Suprapubic skin (tissue), 3 donors: Measurements from ENCODE around the gene SPTB.

Experiments
- POLR2A ChIP-seq, 2 donors: fragments of 450-650 bp; IDR thresholded peaks; one replicate each; pipeline ENCODE4 v1.6.1; 2017; ENCODE audit warnings: antibody characterized with exemption in 2 of 2, mild to moderate bottlenecking in 2 of 2, moderate library complexity in 2 of 2
- TF ChIP-seq, protein P1 (sequence below), 2 donors: fragments of 200-600 bp in 1 of 2; fragments of 450-650 bp in 1 of 2; sonication (generic) in 1 of 2; IDR thresholded peaks; one replicate each; pipeline ENCODE4 v1.5.1; 2016 to 2019; ENCODE audit warnings: antibody characterized with exemption in 2 of 2, mild to moderate bottlenecking in 1 of 2, moderate library complexity in 1 of 2

DNA sequence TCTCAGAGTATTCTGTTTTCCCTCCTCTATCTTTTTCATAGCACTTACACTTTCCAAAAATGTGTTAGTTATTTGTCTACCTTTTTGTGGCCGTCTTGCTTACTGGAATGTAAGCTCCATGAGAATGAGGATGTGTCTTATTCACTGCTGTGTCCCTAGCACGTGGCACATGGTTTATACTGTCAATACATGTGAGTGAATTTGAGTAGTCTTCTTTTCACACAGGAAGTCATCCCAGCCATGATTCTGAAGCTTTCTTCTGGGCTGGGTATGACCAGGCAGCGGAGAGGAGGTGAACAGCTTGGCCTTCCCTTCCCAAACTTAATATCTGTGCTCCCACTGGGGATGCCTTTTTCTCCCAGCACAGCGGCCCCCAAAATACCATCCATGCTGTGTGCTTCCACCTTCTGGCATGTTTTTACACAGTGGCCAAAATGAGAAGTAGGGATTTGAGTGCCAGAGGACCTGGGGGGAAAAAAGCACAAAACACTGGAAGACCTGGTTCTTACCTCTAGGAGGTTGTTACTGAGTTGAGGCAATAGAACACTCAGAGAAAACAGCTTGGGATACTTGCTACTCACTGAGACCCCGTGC lies 165.2 kb downstream of the SPTB start:
- no peak for TF ChIP-seq POLR2A (IDR thresholded peaks at IDR 0.05)
- TF ChIP-seq, protein P1, sequence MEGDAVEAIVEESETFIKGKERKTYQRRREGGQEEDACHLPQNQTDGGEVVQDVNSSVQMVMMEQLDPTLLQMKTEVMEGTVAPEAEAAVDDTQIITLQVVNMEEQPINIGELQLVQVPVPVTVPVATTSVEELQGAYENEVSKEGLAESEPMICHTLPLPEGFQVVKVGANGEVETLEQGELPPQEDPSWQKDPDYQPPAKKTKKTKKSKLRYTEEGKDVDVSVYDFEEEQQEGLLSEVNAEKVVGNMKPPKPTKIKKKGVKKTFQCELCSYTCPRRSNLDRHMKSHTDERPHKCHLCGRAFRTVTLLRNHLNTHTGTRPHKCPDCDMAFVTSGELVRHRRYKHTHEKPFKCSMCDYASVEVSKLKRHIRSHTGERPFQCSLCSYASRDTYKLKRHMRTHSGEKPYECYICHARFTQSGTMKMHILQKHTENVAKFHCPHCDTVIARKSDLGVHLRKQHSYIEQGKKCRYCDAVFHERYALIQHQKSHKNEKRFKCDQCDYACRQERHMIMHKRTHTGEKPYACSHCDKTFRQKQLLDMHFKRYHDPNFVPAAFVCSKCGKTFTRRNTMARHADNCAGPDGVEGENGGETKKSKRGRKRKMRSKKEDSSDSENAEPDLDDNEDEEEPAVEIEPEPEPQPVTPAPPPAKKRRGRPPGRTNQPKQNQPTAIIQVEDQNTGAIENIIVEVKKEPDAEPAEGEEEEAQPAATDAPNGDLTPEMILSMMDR (IDR thresholded peaks at IDR 0.05) = no peak
